ENCODE results near the gene RBFA.
"Not testable (repeated sequence)": the region's sequence is repeated elsewhere in the genome, so short reads cannot be mapped to it uniquely, and the experiment has no call there.

Gene RBFA, protein sequence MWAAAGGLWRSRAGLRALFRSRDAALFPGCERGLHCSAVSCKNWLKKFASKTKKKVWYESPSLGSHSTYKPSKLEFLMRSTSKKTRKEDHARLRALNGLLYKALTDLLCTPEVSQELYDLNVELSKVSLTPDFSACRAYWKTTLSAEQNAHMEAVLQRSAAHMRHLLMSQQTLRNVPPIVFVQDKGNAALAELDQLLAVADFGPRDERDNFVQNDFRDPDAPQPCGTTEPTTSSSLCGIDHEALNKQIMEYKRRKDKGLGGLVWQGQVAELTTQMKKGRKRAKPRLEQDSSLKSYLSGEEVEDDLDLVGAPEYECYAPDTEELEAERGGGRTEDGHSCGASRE

DNA sequence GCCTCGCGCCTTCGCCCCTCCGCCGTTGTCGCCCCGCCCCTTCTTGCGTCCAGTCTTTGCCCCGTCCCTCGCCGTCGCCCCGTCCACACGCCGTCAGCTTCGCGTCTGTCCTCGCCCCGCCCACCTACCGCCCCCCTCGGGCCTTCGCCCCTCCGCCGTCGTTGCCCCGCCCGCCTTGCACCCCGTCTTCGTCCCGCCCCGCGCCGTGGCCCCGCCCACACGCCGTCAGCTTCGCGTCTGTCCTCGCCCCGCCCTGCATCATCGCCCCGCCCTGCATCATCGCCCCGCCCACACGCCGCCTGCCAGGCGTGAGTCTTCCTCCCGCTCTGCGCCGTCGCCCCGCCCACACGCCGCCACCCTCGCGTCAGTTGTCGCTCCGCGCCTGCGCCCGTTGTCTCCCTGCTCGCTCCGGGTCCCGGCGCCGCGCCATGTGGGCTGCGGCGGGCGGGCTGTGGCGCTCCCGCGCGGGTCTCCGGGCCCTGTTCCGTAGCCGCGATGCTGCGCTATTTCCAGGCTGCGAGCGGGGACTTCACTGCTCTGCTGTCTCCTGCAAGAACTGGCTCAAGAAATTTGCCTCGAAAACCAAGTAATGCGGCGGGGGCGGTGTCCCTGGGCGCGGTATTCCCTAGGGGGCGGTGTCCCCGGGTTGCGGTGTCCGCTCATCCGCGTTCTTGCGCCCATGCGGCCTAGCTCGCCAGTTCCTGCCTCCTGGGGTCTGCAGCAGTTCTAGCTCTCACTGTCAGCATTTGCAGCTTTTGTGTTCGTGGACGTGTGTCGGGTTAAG, at the start of gene RBFA:
RBFA (plus strand) TSS at position 367 of the 784 bp plus-strand sequence; CDS start at position 429, 62 bp downstream.
- DNase-seq (ENCODE audit: low read depth in 2 of 2), result peak; percentile 99 to 100

DNA sequence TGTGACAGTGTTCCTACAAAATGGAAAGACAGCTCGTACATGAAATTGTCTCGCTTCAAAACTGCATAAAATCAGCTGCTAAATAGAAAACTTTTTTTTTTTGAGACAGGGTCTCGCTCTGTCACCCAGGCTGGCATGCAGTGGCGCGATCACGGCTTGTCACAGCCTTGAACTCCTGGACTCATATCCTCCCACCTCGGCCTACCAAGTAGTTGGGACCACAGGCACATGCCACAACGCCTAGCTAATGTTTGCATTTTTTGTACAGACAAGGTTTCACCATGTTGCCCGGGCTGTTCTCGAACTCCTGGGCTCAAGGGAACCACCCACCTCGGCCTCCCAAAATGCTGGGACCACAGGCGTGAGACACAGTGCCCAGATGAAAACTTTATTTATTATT, 49.1 kb upstream of the RBFA start:
- DNase-seq (ENCODE audit: low read depth in 2 of 2), result no peak

DNA sequence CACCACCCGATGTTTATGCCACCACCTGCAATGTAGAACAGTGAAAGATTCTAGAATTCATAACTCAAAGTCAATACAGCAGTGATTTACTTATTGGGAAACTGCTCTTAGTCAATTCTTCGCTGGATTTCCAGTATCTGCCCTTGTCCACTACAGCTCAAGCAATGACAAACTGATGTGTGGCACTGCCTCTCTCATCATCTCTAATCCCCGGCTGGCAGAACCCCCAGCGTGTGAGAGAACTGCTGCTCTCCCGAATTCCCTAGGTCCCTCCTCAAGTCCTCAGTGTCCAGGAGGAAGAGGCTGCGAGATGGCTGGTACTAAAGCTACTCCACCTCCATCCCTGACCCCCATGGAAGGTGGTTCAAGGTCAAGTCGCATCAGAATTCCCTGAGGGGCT, 47.5 kb upstream of the RBFA start:
- DNase-seq (ENCODE audit: low read depth in 2 of 2), result no peak

GRCh38 chr18:79987566-79987965, 46.7 kb upstream of the RBFA start:
- no peak for DNase-seq (ENCODE audit: low read depth in 2 of 2)

DNA sequence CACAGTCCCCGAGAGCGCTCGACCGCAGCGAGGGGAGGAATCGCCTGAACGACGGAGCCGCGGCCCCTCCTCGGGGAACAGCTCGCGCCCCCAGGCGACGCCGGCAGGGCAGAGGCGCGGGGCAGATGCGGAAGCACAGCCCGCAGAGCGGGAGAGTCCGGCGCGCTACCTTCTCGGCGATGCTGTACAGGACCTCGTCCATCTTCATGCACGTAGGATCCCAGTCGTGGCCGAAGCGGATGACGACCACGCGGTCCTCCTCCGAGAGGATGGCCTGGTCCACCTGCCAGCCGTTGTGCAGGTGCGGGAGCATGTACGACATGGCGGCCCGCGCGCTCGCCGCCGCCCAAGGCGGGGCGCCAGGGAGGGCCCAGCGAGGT, 46.2 kb upstream of the RBFA start:
- peak; percentile 21 to 39 for DNase-seq (ENCODE audit: low read depth in 2 of 2)

- DNase-seq (ENCODE audit: low read depth in 2 of 2), result peak; percentile 76 to 81
Observed at GRCh38 chr18:79988451-79989194, 45.6 kb upstream of the RBFA start, which contains the start of gene TXNL4A. Gene TXNL4A, minus strand, starts transcription at chr18:79988563. Its CDS starts 171 bp downstream, at chr18:79988392.

GRCh38 chr18:79989195-79989497, 45.1 kb upstream of the RBFA start:
- no peak for DNase-seq (ENCODE audit: low read depth in 2 of 2)

DNA sequence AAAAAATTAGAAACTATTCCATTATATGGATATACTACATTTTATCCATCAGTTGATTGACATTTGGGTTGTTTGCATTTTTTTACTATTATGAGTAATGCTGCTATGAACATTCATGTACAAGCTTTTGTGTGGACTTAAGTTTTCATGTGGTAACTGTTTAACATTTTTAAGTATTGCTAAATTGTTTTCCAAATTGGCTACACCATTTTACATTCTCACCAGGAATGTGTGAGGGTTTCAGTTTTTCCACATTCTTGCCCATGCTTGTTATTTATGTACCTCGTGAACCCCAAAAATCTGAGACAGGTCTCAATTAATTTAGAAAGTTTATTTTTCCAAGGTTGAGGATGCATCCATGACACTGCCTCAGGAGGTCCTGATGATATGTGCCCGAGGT, 42.7 kb upstream of the RBFA start:
- DNase-seq (ENCODE audit: low read depth in 2 of 2), result no peak

DNA sequence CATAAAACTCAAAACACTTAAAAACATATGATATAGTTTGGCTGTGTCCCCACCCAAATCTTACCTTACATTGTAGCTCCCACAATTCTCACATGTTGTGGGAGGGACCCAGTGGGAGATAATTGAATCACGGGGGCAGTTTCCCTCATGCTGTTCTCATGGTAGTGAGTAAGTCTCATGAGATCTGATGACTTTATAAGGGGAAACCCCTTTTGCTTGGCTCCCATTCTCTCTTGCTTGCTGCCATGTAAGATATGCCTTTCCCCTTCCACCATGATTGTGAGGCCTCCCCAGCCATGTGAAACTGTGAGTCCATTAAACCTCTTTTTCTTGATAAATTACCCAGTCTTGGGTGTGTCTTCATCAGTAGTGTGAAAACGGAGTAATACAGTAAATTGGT, 34.5 kb upstream of the RBFA start:
- DNase-seq (ENCODE audit: low read depth in 2 of 2), result not testable (repeated sequence)

DNA sequence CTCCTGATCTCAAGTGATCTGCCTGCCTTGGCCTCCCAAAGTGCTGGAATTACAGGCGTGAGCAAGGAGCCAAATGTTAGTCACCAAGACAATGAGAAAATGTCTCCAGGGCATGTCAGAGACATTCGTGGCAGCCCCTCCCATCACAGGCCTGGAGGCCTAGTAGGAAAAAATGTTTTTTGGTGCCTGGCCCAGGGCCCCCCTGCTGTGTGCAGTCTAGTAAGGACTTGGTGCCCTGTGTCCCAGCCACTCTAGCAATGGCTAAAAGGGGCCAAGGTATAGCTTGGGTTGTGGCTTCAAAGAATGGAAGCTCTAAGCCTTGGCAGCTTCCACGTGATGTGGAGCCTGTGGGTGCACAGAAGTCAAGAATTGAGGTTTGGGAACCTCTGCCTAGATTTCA, 33.4 kb upstream of the RBFA start:
- DNase-seq (ENCODE audit: low read depth in 2 of 2), result no peak

- no peak for DNase-seq (ENCODE audit: low read depth in 2 of 2)
Observed at GRCh38 chr18:80002468-80002867, 31.8 kb upstream of the RBFA start.

DNA sequence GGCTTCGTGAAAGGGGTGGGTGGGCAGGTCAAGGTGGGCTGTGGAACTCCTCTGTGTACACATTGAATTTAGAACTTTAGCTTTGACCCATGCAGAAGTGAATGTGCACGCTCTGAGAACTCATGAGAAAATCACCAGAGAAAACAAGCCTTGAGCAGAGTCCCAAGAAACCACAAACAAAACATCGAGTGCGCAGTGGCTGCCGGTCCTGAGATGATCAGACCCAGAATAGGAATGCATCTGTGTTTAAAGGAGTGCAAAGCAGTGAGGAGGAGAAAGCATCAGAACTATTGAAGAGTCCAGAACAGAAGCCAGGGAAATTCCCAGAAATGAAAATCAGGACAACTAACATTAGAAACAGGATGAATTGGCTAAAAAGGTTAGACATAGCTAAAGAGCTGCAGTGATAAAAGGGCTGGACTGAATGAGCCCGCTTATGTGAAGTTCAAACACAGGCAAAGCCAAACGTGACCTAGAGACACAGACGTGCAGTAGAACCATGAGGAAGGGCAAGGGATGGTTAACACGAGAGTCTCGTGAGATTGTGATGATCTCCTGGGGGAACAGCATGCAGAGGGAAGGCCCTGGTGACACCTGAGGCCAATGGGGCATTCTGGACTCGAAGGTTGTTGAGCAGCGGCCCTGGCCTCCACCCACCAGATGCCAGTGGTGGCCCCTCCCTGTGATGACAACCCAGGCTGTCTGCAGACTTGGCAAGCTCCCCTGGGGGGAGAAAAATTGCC, 29.5 kb upstream of the RBFA start:
- DNase-seq (ENCODE audit: low read depth in 2 of 2), result no peak

DNA sequence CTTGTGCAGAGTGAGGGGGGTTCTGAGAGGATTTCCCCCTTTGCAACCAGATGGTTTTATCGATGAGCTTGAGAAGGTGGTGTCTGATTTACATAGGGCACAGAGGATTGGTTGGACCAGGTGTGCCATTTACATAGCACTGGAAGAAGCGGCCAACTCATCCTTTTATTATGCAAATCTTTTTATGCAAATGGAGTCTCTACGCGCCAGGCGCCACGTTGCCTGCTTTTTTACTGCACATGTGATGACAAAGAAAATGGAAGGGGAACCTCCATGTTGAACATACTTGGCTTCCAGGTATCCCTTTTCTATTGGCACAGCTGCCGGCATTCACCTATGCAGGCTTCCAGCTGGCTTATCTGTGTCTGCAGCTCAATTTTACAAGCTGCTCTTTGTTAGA, 27.5 kb upstream of the RBFA start:
- no peak for DNase-seq (ENCODE audit: low read depth in 2 of 2)

DNA sequence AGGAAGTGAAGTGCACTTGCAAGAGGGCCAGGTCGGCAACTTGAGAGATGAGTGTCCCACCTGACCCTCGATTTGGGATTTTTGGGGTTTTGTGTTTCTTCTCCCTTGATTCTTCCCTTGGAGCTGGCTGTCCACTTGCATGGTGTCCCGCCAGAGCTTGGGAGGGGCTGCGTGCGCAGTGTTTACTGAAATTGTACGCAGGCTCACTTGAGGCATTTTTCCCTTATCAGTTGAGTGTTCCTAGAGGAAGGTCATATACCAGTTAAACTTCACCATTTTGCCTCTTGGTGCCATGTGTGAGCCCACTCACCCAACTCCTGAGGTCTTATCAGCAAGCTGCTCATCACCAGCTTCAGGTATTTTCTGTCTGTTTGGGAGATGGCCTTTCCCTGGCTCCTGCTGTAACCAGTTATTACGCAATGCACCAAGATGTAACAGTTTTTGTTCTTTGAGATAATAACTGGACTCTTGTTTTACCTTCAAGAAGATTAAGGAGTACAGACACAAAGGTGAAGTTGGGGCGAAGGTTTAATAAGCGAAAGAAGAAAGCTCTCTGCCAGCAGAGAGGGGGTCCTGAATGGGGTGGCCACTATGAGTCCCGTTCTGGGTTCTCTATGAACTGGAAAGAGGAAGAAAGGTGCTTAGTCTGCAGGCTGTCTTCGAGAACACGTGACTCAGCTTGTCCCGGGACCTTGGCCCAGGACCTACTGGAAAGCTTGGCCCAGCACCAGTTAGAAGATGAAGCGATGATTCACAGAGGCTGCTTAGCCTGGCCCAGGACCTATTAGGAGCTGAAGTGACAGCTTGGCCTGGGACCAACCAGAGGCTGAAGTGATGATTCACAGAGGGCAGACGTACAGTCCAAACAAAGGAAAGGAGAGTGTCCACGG, 24.3 kb upstream of the RBFA start:
- no peak for DNase-seq (ENCODE audit: low read depth in 2 of 2)

DNA sequence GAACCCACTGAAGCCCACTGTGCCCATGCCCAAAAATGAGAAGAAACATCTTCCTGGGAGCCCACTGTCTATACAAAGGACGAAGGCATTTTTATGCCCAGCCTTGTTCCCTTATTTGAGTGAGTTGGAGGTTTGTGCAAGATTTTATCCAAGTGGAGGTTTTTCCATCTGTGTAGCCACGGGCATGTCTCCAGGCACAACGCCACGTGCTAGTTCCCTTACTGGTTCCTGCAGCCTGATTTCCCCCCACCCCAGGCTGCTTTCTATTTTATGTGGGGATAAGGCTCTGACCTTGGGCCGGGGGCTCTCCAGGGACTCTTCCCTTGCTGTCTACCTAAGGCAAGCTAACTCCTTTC, 23.7 kb upstream of the RBFA start:
- no peak for DNase-seq (ENCODE audit: low read depth in 2 of 2)

- DNase-seq (ENCODE audit: low read depth in 2 of 2), result not testable (repeated sequence)
Observed at GRCh38 chr18:80011496-80012137, 22.6 kb upstream of the RBFA start.

- DNase-seq (ENCODE audit: low read depth in 2 of 2), result no peak
Observed at GRCh38 chr18:80012714-80013113, 21.5 kb upstream of the RBFA start.

GRCh38 chr18:80022613-80023012, 11.6 kb upstream of the RBFA start:
- DNase-seq (ENCODE audit: low read depth in 2 of 2), result no peak

DNA sequence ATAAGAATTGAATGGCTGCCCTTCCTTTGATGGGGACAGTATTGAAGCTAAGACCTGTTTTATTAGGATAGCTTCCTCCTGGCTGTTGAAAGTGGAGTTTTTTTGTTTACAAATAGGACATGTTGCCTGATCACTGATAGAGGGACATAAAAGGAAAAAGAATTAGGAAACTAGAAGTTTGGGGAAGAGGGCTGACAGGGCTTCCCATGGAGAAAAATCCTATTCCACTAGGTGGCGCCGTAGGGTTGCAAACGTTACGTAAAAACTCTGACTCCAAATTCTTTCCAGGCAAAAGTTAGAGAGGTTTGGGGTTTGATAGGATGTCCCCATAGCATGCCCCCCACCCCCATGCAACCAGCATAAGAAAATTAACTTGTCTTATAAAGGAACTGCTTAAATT, 11.1 kb upstream of the RBFA start:
- peak in 1 of 2 experiments; percentile 11 for DNase-seq (ENCODE audit: low read depth in 2 of 2)

GRCh38 chr18:80026363-80026762, 7.9 kb upstream of the RBFA start:
- DNase-seq (ENCODE audit: low read depth in 2 of 2), result no peak
